Endodermal cell (in vitro differentiated cells): ENCODE results near the gene JAML. TPM values are rescaled to one million over a fixed set of nuclear protein-coding genes. Genes with fewer than 3 reads are reported as not detected.

Experiments used
- DNase-seq: peaks from one replicate; pipeline ENCODE4 v3.0.0-alpha.2; 2017
- H3K27ac ChIP-seq: 2 replicates; pipeline ENCODE4 v1.5.1; 2013; ENCODE audit warnings: mild to moderate bottlenecking, low read depth, low read length, moderate library complexity
- H3K27me3 ChIP-seq: 2 replicates; pipeline ENCODE4 v1.6.1; 2013; ENCODE audit warnings: mild to moderate bottlenecking, low read length, moderate library complexity; ENCODE audit not compliant: insufficient read depth, control insufficient read depth, poor library complexity, severe bottlenecking
- H3K36me3 ChIP-seq: 2 replicates; pipeline ENCODE4 v1.7.0; 2013; ENCODE audit warnings: mild to moderate bottlenecking, low read length, moderate library complexity; ENCODE audit not compliant: control insufficient read depth, insufficient read depth
- H3K4me1 ChIP-seq: one replicate; pipeline ENCODE4 v1.7.0; 2013; ENCODE audit warnings: low read length; ENCODE audit not compliant: control insufficient read depth, insufficient read depth
- H3K4me3 ChIP-seq: 2 replicates; pipeline ENCODE4 v1.5.1; 2013; ENCODE audit warnings: mild to moderate bottlenecking, low read length, moderate library complexity
- H3K9ac ChIP-seq: 2 replicates; pipeline ENCODE4 v1.6.1; 2013; ENCODE audit warnings: mild to moderate bottlenecking, low read length, moderate library complexity; ENCODE audit not compliant: poor library complexity, severe bottlenecking; ENCODE audit errors: extremely low read depth
- H3K9me3 ChIP-seq: 2 replicates; pipeline ENCODE4 v1.6.1; 2013; ENCODE audit warnings: mild to moderate bottlenecking, low read length, moderate library complexity; ENCODE audit not compliant: control insufficient read depth
- H3K27ac Mint-ChIP-seq: 2 replicates; pipeline ENCODE4 v1.8.0; 2020; ENCODE audit warnings: mixed read lengths
- H3K27me3 Mint-ChIP-seq: 2 replicates; pipeline ENCODE4 v1.8.0; 2021; ENCODE audit warnings: mild to moderate bottlenecking, mixed read lengths; ENCODE audit not compliant: insufficient read depth
- H3K36me3 Mint-ChIP-seq: 2 replicates; pipeline ENCODE4 v1.8.0; 2020; ENCODE audit warnings: low read depth, mixed read lengths
- H3K4me1 Mint-ChIP-seq: 2 replicates; pipeline ENCODE4 v1.8.0; 2020; ENCODE audit warnings: mixed read lengths
- H3K4me3 Mint-ChIP-seq: 2 replicates; pipeline ENCODE4 v1.8.0; 2020; ENCODE audit warnings: mild to moderate bottlenecking, moderate library complexity, mixed read lengths
- H3K9me3 Mint-ChIP-seq: 2 replicates; pipeline ENCODE4 v1.8.0; 2020; ENCODE audit warnings: mild to moderate bottlenecking, mixed read lengths
- WGBS, 2 experiments: methylation state at CpG; one replicate each; pipeline versions ENCODE4 v1.1.5 to v1.1.7; 2013; ENCODE audit warnings: missing lambda C conversion rate in 2 of 2, mixed read lengths in 1 of 2; ENCODE audit not compliant: insufficient coverage in 1 of 2, insufficient read length in 1 of 2; 5-methylcytosine and 5-hydroxymethylcytosine counted together
- total RNA-seq, 2 donors: library from RNA; stranded (reverse); fragmentation: NEBNext Ultra II Directional in 1 of 2; extraction: Animal tissue kit (Norgen Biotek cat#: 25700) in 1 of 2; gene quantifications; 2 replicates in 1 of 2; 3 replicates in 1 of 2; pipeline ENCODE4 v1.2.1, GENCODE V29; 2021
- TF ChIP-seq, protein P1 (sequence below): fragments of 200-600 bp; sonication (generic); conservative IDR thresholded peaks from 2 replicates; pipeline ENCODE4 v1.5.0; 2021; ENCODE audit warnings: antibody characterized with exemption, mild to moderate bottlenecking

The JAML gene
- total RNA-seq, 2 donors from 2014 or later: 0.40 to 0.55 TPM

DNA sequence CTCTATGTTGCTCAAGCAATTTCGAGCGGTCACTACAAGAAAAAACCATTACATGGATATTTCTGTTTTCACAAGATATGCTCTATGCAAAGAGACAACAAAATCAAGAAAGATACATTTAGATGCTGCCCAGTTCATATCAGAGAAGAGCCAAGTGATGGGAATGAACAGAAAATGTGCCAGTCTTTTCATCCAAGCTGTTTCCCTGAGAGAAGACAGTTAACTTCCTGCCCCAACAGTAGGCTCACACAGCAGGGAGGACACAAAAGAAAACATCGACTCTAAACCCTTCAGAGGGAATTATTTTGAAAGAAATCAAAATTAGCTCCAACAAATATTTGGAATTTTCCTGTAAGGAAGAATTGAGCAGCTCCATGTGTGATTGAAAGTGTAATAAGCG lies 11.6 kb downstream of the JAML start:
- Mint-ChIP-seq H3K4me1 (peaks cover 40% of the 10 kb centered on the region), H3K4me3 (no peak overlapping the region), H3K9me3 (no peaks in the 10 kb centered on the region), H3K36me3 (no peaks in the 10 kb centered on the region), H3K27me3 (peaks cover 8% of the 10 kb centered on the region), H3K27ac (no peak overlapping the region)
- peaks cover 5% of the 10 kb centered on the region for H3K4me1 ChIP-seq
- DNase-seq: no peak
- no peak overlapping the region for H3K9ac ChIP-seq
- TF ChIP-seq, protein P1, sequence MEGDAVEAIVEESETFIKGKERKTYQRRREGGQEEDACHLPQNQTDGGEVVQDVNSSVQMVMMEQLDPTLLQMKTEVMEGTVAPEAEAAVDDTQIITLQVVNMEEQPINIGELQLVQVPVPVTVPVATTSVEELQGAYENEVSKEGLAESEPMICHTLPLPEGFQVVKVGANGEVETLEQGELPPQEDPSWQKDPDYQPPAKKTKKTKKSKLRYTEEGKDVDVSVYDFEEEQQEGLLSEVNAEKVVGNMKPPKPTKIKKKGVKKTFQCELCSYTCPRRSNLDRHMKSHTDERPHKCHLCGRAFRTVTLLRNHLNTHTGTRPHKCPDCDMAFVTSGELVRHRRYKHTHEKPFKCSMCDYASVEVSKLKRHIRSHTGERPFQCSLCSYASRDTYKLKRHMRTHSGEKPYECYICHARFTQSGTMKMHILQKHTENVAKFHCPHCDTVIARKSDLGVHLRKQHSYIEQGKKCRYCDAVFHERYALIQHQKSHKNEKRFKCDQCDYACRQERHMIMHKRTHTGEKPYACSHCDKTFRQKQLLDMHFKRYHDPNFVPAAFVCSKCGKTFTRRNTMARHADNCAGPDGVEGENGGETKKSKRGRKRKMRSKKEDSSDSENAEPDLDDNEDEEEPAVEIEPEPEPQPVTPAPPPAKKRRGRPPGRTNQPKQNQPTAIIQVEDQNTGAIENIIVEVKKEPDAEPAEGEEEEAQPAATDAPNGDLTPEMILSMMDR: no peak
- H3K27me3 ChIP-seq: no peaks in the 10 kb centered on the region
- H3K4me3 ChIP-seq: no peak overlapping the region
- WGBS, 2 experiments: 86 to 88% methylated on average over 2 to 4 of the region's 4 CpGs
- H3K9me3 ChIP-seq: no peaks in the 10 kb centered on the region
- H3K36me3 ChIP-seq: no peaks in the 10 kb centered on the region
- H3K27ac ChIP-seq: no peak overlapping the region

DNA sequence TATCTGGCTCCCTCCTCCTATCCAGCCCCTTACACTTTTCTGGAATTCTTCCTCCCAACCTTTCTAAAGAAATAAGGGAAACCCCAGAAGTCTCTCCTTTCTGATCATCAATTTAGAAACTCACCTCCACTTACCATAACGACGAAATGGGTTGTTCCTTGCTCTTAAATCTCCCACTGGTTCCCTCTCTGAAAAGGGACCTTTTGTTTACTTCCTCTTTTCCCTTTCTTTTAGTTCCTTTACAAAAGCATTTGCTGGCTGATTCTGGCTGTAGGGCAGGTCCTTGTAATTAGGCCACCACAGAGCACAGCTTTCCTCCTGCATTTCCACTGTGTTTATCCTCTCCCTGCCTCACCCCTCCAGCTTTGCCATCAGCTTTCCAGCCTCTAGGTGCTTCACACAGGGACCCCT lies 12.0 kb downstream of the JAML start:
- Mint-ChIP-seq H3K4me1 (peaks cover 40% of the 10 kb centered on the region), H3K4me3 (no peak overlapping the region), H3K9me3 (no peaks in the 10 kb centered on the region), H3K36me3 (no peaks in the 10 kb centered on the region), H3K27me3 (peaks cover 8% of the 10 kb centered on the region), H3K27ac (no peak overlapping the region)
- H3K4me1 ChIP-seq: peaks cover 5% of the 10 kb centered on the region
- 52 to 67% methylated on average over 2 of the region's 2 CpGs for WGBS, 2 experiments
- no peak for DNase-seq
- H3K27me3 ChIP-seq: no peaks in the 10 kb centered on the region
- H3K27ac ChIP-seq: no peak overlapping the region
- no peak overlapping the region for H3K9ac ChIP-seq
- H3K36me3 ChIP-seq: no peaks in the 10 kb centered on the region
- H3K4me3 ChIP-seq: no peak overlapping the region
- TF ChIP-seq, protein P1: no peak
- no peaks in the 10 kb centered on the region for H3K9me3 ChIP-seq

DNA sequence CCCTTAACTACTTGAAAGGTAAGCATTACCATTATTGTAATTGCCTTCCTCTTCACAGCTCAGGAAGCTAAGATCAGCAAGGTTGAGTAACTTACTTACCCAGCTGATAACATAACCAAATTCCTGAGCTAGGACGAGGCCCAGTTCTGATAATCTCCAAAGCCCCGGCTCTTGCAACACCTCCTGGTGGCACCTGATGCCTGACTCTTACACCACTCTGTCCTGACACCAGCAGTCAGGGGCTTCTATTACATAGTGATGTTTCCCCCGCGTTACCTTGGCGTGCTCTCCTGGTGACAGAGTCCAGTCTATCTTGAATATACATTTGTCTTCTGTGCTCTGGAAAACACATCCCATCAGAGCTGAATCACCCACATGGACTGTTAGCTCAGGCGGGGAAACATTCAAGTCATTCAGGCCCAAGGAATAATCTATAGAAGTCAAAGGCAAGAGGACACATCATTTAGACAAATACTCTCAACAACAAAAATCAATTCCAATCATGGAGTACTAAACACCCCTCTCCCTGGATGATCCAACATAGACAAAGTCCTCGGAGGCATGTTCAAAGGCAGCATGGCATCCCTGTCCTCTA lies 12.6 kb downstream of the JAML start:
- H3K27ac ChIP-seq: no peak overlapping the region
- no peaks in the 10 kb centered on the region for H3K36me3 Mint-ChIP-seq
- no peaks in the 10 kb centered on the region for H3K27me3 ChIP-seq
- H3K36me3 ChIP-seq: no peaks in the 10 kb centered on the region
- H3K4me1 ChIP-seq: peaks cover 5% of the 10 kb centered on the region
- peak overlapping the region; percentile 65 for H3K27ac Mint-ChIP-seq
- no peak overlapping the region for H3K4me3 ChIP-seq
- TF ChIP-seq, protein P1: peak; percentile 46
- WGBS, 2 experiments: 61 to 85% methylated on average over 7 of the region's 7 CpGs
- H3K9ac ChIP-seq: no peak overlapping the region
- H3K9me3 Mint-ChIP-seq: no peaks in the 10 kb centered on the region
- peak; percentile 82 for DNase-seq
- H3K4me3 Mint-ChIP-seq: no peak overlapping the region
- H3K9me3 ChIP-seq: no peaks in the 10 kb centered on the region
- H3K27me3 Mint-ChIP-seq: peaks cover 8% of the 10 kb centered on the region
- peaks cover 40% of the 10 kb centered on the region for H3K4me1 Mint-ChIP-seq
